Transverse colon (tissue), 4 donors: ENCODE measurements around the gene FXYD3. TPM values are rescaled to one million over a fixed set of nuclear protein-coding genes. Genes with fewer than 3 reads are reported as not detected.

Experiments
- DNase-seq: peaks from one replicate; pipeline ENCODE4 v3.0.0-alpha.2; 2019
- H3K27ac ChIP-seq, 4 donors: fragments of 200-600 bp; sonication (generic); 2 replicates each; pipeline ENCODE4 v1.5.1; 2016 to 2018; ENCODE audit warnings: inconsistent platforms in 4 of 4
- H3K27me3 ChIP-seq: fragments of 200-600 bp; sonication (generic); 2 replicates; pipeline ENCODE4 v1.5.1; 2017; ENCODE audit warnings: inconsistent platforms
- H3K36me3 ChIP-seq, 4 donors: fragments of 200-600 bp; sonication (generic); 2 replicates each; pipeline ENCODE4 v1.5.1; 2017 to 2019; ENCODE audit warnings: inconsistent platforms in 4 of 4
- H3K4me1 ChIP-seq, 4 donors: fragments of 200-600 bp; sonication (generic); 2 replicates each; pipeline ENCODE4 v1.5.1; 2017 to 2020; ENCODE audit warnings: inconsistent platforms in 4 of 4
- H3K4me3 ChIP-seq, 4 donors: fragments of 200-600 bp; sonication (generic); 1 replicate in 1 of 4; 2 replicates in 3 of 4; pipeline versions ENCODE4 v1.5.1 to v1.6.1; 2017 to 2019; ENCODE audit warnings: inconsistent platforms in 4 of 4
- H3K9me3 ChIP-seq, 2 donors: fragments of 200-600 bp; sonication (generic); 2 replicates each; pipeline ENCODE4 v1.5.1; 2017 to 2019; ENCODE audit warnings: inconsistent platforms in 2 of 2
- EP300 ChIP-seq: sonication (generic); formaldehyde crosslinking; IDR thresholded peaks from one replicate; pipeline ENCODE4 v1.6.1; 2017; ENCODE audit warnings: antibody characterized with exemption, low read depth
- POLR2A ChIP-seq: fragments of 450-650 bp; IDR thresholded peaks from one replicate; pipeline ENCODE4 v1.6.1; 2016; ENCODE audit warnings: antibody characterized with exemption, mild to moderate bottlenecking, moderate library complexity
- POLR2AphosphoS5 ChIP-seq, 3 donors: sonication (generic); formaldehyde crosslinking; IDR thresholded peaks; one replicate each; pipeline ENCODE4 v1.6.1; 2016; ENCODE audit warnings: antibody characterized with exemption in 3 of 3
- WGBS, 2 donors: methylation state at CpG; one replicate each; pipeline ENCODE4 v1.1.5; 2018; ENCODE audit warnings: low coverage in 1 of 2; 5-methylcytosine and 5-hydroxymethylcytosine counted together
- in situ Hi-C, 4 donors: fragments of 200-750 bp; cut with MboI; loops; one replicate each; pipeline versions ENCODE4 v1.15.0 to v1.15.1; 2017; ENCODE audit warnings: low sequenced_read_pairs in 3 of 4, low pct_ligation_motif_present in 1 of 4, low pct_unique_long_range_greater_than_20kb in 1 of 4
- intact Hi-C: fragments of 100-400 bp; cut with DNase I; formaldehyde crosslinking; loops from one replicate; pipeline ENCODE4 v1.15.1; 2023; ENCODE audit warnings: low total_unique reads
- total RNA-seq, 4 donors: library from RNA; depleted of rRNA; stranded (reverse); fragments of >200 nt; gene quantifications; one replicate each; pipeline ENCODE4 v1.1.0, GENCODE V29; 2016
- TF ChIP-seq, protein P1 (sequence below), 5 experiments: fragments of 200-600 bp in 3 of 5; fragments of 450-650 bp in 2 of 5; sonication (generic) in 3 of 5; IDR thresholded peaks; 1 replicate in 2 of 5; 2 replicates in 3 of 5; pipeline ENCODE4 v1.5.1; 2016 to 2017; ENCODE audit warnings: antibody characterized with exemption in 5 of 5, inconsistent platforms in 3 of 5, mild to moderate bottlenecking in 2 of 5, moderate library complexity in 1 of 5

Gene FXYD3
- total RNA-seq, 4 donors from 2014 or later = 1,678 to 4,641 (median 3,622) TPM

DNA sequence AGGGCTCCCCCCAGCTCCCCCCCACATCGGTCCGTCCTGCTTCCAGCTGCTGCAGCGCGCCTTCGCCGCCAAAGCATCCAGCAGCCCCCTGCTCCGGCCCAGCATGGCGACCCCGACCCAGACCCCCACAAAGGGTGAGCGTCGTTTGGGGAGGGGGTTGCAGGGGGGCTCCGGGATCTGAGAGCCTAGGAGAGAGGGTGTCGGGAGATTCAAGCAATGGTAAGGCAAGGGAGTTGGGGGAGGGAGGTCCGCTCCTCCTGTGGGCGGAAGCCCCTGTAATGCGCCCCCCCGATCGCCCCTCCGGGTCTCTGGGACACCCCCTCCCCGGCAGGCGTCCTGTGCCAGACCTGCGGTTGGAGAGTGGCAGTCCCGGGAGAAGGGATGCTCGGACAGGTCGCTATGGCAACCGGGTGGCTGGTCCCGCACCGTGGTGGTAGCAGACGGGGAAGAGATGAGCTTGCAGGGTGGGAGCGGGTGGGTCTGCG is 27.6 kb downstream of the FXYD3 start, which contains the start of gene FXYD7:
Gene FXYD7, plus strand, starts transcription at position 25 of the 485 bp plus-strand sequence. Its CDS starts 79 bp downstream, at position 104.
- Histone ChIP-seq H3K4me3 (peak within 1 kb of the TSS in 1 of 4 donors; percentile 43), H3K27ac (no peak within 1 kb of the TSS), H3K27me3 (peaks cover 24% of the 10 kb centered on the region), H3K9me3 (no peaks in the 10 kb centered on the region), H3K4me1 (peaks cover 9 to 43% (median 32%) of the 10 kb centered on the region in 4 donors), H3K36me3 (no peaks in the 10 kb centered on the region)
- TF ChIP-seq POLR2A (no peak), EP300 (no peak), POLR2AphosphoS5 (IDR thresholded peaks at IDR 0.05) (no peak)
- TF ChIP-seq, protein P1, sequence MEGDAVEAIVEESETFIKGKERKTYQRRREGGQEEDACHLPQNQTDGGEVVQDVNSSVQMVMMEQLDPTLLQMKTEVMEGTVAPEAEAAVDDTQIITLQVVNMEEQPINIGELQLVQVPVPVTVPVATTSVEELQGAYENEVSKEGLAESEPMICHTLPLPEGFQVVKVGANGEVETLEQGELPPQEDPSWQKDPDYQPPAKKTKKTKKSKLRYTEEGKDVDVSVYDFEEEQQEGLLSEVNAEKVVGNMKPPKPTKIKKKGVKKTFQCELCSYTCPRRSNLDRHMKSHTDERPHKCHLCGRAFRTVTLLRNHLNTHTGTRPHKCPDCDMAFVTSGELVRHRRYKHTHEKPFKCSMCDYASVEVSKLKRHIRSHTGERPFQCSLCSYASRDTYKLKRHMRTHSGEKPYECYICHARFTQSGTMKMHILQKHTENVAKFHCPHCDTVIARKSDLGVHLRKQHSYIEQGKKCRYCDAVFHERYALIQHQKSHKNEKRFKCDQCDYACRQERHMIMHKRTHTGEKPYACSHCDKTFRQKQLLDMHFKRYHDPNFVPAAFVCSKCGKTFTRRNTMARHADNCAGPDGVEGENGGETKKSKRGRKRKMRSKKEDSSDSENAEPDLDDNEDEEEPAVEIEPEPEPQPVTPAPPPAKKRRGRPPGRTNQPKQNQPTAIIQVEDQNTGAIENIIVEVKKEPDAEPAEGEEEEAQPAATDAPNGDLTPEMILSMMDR (IDR thresholded peaks at IDR 0.05) = no peak
- no peak for DNase-seq
- 15% methylated on average over 31 of the region's 31 CpGs; no CpG with 5 or more reads in 1 of the 2 donors for WGBS, 2 donors
- intact Hi-C loops = no loop called here
- in situ Hi-C loops = no loop called here

DNA sequence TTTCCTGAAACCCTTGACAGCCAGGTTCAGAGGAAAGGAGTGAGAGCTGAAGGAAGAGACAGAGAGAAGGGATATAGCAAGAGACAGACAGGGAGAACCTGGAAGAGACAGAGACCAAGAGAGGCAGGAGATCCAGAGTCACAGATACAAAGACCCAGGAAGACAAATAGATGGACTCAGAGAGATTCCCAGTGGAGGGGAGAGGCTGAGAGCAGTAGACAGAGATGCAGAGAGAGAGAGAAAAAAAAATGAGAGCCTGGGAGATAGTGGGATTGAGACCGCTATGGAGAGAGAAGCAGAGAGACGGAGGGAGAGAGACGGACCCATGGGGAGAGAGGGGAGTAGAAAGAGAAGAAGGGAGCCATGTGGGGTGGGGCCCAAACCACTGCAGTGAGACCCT is 28.2 kb downstream of the FXYD3 start:
- in situ Hi-C loops (no loop called here), intact Hi-C loops (no loop called here)
- Histone ChIP-seq H3K36me3 (no peaks in the 10 kb centered on the region), H3K4me3 (no peak overlapping the region), H3K9me3 (no peaks in the 10 kb centered on the region), H3K4me1 (peaks cover 9 to 37% (median 30%) of the 10 kb centered on the region in 4 donors), H3K27me3 (peaks cover 24% of the 10 kb centered on the region), H3K27ac (no peak overlapping the region)
- TF ChIP-seq POLR2AphosphoS5 (IDR thresholded peaks at IDR 0.05) (no peak), POLR2A (no peak), EP300 (no peak)
- TF ChIP-seq, protein P1 (IDR thresholded peaks at IDR 0.05) = no peak
- no peak for DNase-seq
- 54 to 55% methylated on average over 3 of the region's 3 CpGs for WGBS, 2 donors

GRCh38 chr19:35144259-35144599 is 28.6 kb downstream of the FXYD3 start:
- Histone ChIP-seq H3K4me1 (peaks cover 9 to 37% (median 30%) of the 10 kb centered on the region in 4 donors), H3K27ac (no peak overlapping the region), H3K36me3 (no peaks in the 10 kb centered on the region), H3K4me3 (no peak overlapping the region), H3K9me3 (no peaks in the 10 kb centered on the region), H3K27me3 (peaks cover 24% of the 10 kb centered on the region)
- in situ Hi-C loops = no loop called here
- intact Hi-C loops = no loop called here
- WGBS, 2 donors = 46% methylated on average over 6 of the region's 6 CpGs; no CpG with 5 or more reads in 1 of the 2 donors
- DNase-seq = no peak
- TF ChIP-seq, protein P1 (IDR thresholded peaks at IDR 0.05) = no peak
- TF ChIP-seq POLR2AphosphoS5 (IDR thresholded peaks at IDR 0.05) = no peak
- no peak for TF ChIP-seq EP300
- TF ChIP-seq POLR2A = no peak

DNA sequence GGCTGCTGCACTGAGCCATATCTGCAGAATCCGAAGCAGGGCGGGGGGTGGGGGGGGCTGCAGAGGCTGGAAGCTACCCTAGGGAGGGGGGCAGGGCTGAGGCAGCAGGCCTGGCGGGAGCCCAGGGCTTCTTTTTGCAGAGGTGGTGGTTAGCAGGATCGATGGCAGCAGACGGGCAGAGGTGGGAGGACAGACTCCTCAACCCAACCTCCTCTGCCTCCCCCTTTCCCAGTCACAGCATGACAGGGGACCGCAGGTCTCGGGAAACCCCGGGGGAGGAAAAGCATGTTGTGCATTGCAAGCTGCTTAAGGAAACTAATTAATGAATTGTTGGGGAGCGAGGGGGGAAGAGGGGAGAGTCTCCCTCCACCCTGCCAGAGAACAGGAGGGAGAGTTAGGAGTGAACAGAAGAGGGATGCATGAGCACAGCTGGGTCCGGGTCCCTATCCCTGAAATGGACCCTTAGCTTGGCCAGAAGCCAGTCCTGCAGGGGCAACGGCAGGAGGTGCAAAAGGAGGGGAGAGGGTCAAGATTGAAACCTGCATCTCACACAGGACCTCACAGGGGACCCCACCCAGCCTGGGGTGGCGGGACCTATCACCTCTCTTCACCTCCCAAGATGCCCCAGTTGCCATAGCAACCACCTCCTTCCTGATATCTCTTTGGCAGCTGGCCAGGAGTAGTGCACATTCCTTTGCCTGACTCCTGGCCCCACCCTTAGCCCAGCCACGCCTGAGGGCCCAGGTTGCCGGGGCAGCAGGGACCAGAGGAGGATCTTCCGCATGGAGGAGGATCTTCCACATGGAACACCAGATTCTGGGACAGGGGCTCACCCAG is 29.2 kb downstream of the FXYD3 start:
- peak; percentile 84 for DNase-seq
- TF ChIP-seq POLR2AphosphoS5 (IDR thresholded peaks at IDR 0.05) (peak in 2 of 3 donors; percentile 25 to 48), POLR2A (no peak)
- Histone ChIP-seq H3K27ac (no peak overlapping the region), H3K9me3 (no peaks in the 10 kb centered on the region), H3K36me3 (no peaks in the 10 kb centered on the region), H3K4me3 (no peak overlapping the region), H3K27me3 (peaks cover 24% of the 10 kb centered on the region), H3K4me1 (peaks cover 9 to 32% (median 25%) of the 10 kb centered on the region in 4 donors)
- intact Hi-C loops (no loop called here), in situ Hi-C loops (no loop called here)
- 37% methylated on average over 15 of the region's 15 CpGs; no CpG with 5 or more reads in 1 of the 2 donors for WGBS, 2 donors
